Fibroblast of lung (primary cell): ENCODE measurements around the gene AOAH. TPM values are rescaled to one million over a fixed set of nuclear protein-coding genes. Genes with fewer than 3 reads are reported as not detected.

Experiments
- DNase-seq, 2 donors: peaks; one replicate each; pipeline versions ENCODE4 v3.0.0 to v3.0.0-alpha.2; 2010; ENCODE audit warnings: low read depth in 2 of 2
- H2AFZ ChIP-seq: 2 replicates; pipeline ENCODE4 v1.5.1; 2012; ENCODE audit warnings: low read length, control low read depth, inconsistent platforms
- H3K27ac ChIP-seq: 2 replicates; pipeline ENCODE4 v1.5.1; 2011; ENCODE audit warnings: low read length, control low read depth; ENCODE audit not compliant: insufficient read depth
- H3K27me3 ChIP-seq: 2 replicates; pipeline ENCODE4 v1.5.1; 2011; ENCODE audit warnings: mild to moderate bottlenecking, low read length; ENCODE audit not compliant: control insufficient read depth, insufficient read depth
- H3K36me3 ChIP-seq: 2 replicates; pipeline ENCODE4 v1.5.1; 2011; ENCODE audit warnings: low read length; ENCODE audit not compliant: control insufficient read depth, insufficient read depth
- H3K4me1 ChIP-seq: 2 replicates; pipeline ENCODE4 v1.5.1; 2011; ENCODE audit warnings: low read length; ENCODE audit not compliant: control insufficient read depth, insufficient read depth; ENCODE audit errors: extremely low read depth
- H3K4me2 ChIP-seq: 2 replicates; pipeline ENCODE4 v1.5.1; 2011; ENCODE audit warnings: low read length, control low read depth; ENCODE audit not compliant: insufficient read depth; ENCODE audit errors: extremely low read depth
- H3K4me3 ChIP-seq, 4 experiments: fragments of 200-600 bp in 1 of 4; sonication (generic) in 1 of 4; replicated peaks in 1 of 4; 2 replicates each; pipeline ENCODE4 v1.5.1; 2011 to 2016; ENCODE audit warnings: low read length in 4 of 4, low read depth in 3 of 4, mild to moderate bottlenecking in 3 of 4, control low read depth in 2 of 4, inconsistent platforms in 1 of 4, mixed read lengths in 1 of 4; ENCODE audit not compliant: insufficient read depth in 1 of 4; ENCODE audit errors: control extremely low read depth in 1 of 4
- H3K79me2 ChIP-seq: 2 replicates; pipeline ENCODE4 v1.5.1; 2012; ENCODE audit warnings: mild to moderate bottlenecking, low read length, inconsistent platforms; ENCODE audit not compliant: control insufficient read depth, insufficient read depth
- H3K9ac ChIP-seq: 2 replicates; pipeline ENCODE4 v1.5.1; 2011; ENCODE audit warnings: mild to moderate bottlenecking, low read length, control low read depth; ENCODE audit not compliant: insufficient read depth
- H3K9me3 ChIP-seq: 2 replicates; pipeline ENCODE4 v1.5.1; 2012; ENCODE audit warnings: low read depth, low read length; ENCODE audit not compliant: control insufficient read depth, insufficient read depth
- H4K20me1 ChIP-seq: 2 replicates; pipeline ENCODE4 v1.5.1; 2011; ENCODE audit warnings: low read length; ENCODE audit not compliant: control insufficient read depth, insufficient read depth; ENCODE audit errors: extremely low read depth
- EZH2 ChIP-seq: IDR thresholded peaks from 2 replicates; pipeline ENCODE4 v1.5.1; 2012; ENCODE audit warnings: low read length, control low read depth, mild to moderate bottlenecking; ENCODE audit errors: missing control alignments
- polyA plus RNA-seq, 2 donors: library from polyadenylated mRNA; depleted of rRNA in 1 of 2; stranded (reverse) in 1 of 2; unstranded in 1 of 2; fragments of >200 nt; gene quantifications; 2 replicates each; pipeline ENCODE4 v1.2.1, GENCODE V29; 2011 to 2012; ENCODE audit warnings: missing spikeins in 1 of 2
- total RNA-seq: library from RNA; depleted of rRNA; stranded (reverse); fragments of >200 nt; gene quantifications from 2 replicates; pipeline ENCODE4 v1.2.1, GENCODE V29; 2014
- TF ChIP-seq, protein P1 (sequence below), 2 donors: IDR thresholded peaks in 1 of 2; conservative IDR thresholded peaks in 1 of 2; 1 replicate in 1 of 2; 2 replicates in 1 of 2; pipeline ENCODE4 v1.5.1; 2011 to 2012; ENCODE audit warnings: low read length in 2 of 2, control low read depth in 1 of 2, inconsistent platforms in 1 of 2, low read depth in 1 of 2, mild to moderate bottlenecking in 1 of 2

The AOAH gene
- total and polyA plus RNA-seq, 2 donors (not counting 1 experiment from before 2014, with no cell fraction given): not detected

DNA sequence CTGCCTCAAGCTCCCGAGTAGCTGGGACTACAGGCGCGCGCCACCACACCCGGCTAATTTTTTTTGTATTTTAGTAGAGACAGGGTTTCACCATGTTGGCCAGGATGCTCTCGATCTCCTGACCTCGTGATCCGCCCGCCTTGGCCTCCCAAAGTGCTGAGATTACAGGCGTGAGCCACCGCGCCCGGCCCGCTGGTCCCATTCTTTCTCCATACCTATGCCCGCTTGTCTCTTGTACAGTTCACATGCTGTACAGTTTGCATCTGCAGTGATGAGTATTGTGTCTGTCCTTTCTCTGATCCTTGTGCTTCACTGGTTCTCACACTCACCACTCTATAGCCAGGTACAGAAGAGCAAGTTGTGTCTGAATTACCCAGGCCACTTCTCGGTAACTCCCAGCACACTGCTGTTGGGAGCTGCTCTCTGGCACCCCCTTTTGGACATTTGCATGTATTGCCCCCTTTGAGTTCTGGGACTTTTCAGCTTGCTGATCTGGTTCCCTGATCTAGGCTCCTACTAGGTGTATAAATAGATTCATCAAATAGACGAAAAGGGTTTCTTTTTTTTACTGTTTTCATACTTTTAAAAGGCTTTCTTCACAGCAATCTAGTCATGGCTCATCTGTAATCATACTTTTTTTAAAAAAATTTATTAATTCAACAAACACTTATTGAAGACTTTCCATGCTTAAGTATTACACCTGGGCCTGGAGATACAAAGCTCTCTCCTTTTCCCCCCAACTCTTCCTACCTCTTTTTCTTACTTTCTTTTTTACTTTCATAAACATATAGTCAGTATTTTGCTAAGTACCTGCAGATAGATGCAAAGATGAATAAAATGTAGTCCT, 53.5 kb downstream of the AOAH start:
- Histone ChIP-seq H3K27me3 (no peaks in the 10 kb centered on the region), H3K27ac (no peak overlapping the region), H3K4me3 (no peak overlapping the region), H3K4me1 (no peaks in the 10 kb centered on the region), H3K36me3 (no peaks in the 10 kb centered on the region), H3K79me2 (no peaks in the 10 kb centered on the region), H3K9ac (no peak overlapping the region), H2AFZ (no peak overlapping the region), H4K20me1 (no peaks in the 10 kb centered on the region), H3K9me3 (no peaks in the 10 kb centered on the region), H3K4me2 (no peak overlapping the region)
- peak; percentile 41 to 68 for DNase-seq
- TF ChIP-seq, protein P1, sequence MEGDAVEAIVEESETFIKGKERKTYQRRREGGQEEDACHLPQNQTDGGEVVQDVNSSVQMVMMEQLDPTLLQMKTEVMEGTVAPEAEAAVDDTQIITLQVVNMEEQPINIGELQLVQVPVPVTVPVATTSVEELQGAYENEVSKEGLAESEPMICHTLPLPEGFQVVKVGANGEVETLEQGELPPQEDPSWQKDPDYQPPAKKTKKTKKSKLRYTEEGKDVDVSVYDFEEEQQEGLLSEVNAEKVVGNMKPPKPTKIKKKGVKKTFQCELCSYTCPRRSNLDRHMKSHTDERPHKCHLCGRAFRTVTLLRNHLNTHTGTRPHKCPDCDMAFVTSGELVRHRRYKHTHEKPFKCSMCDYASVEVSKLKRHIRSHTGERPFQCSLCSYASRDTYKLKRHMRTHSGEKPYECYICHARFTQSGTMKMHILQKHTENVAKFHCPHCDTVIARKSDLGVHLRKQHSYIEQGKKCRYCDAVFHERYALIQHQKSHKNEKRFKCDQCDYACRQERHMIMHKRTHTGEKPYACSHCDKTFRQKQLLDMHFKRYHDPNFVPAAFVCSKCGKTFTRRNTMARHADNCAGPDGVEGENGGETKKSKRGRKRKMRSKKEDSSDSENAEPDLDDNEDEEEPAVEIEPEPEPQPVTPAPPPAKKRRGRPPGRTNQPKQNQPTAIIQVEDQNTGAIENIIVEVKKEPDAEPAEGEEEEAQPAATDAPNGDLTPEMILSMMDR (conservative IDR thresholded peaks at IDR 0.05 in 1 of 2, IDR thresholded peaks at IDR 0.05 in 1 of 2; ENCODE audit: low read depth in 1 of 2, low read length in 2 of 2): peak; percentile 91 to 98
- no peak for TF ChIP-seq EZH2

DNA sequence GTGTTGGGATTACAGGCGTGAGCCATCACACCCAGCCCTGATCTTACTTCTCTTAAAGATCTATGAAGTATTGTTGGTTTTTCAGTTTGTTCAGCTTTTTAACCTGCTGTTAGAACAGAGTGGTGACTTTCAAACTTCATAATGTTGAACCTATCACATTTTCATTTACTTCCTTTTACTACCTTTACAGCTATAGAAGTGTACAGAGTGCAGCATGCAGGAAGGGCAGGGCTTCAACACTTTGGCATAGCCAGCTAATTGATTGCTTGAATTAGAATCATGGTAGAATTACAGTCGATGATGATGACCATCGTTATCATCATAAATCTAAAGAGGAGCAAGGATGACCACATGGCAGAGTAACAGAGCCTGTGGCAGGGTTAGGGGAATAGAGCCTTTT, 55.5 kb downstream of the AOAH start:
- DNase-seq: no peak
- H3K4me1 ChIP-seq: no peaks in the 10 kb centered on the region
- no peak overlapping the region for H2AFZ ChIP-seq
- H3K4me2 ChIP-seq: no peak overlapping the region
- H3K9ac ChIP-seq: no peak overlapping the region
- no peak overlapping the region for H3K4me3 ChIP-seq
- H3K9me3 ChIP-seq: no peaks in the 10 kb centered on the region
- H3K27ac ChIP-seq: no peak overlapping the region
- H3K79me2 ChIP-seq: no peaks in the 10 kb centered on the region
- no peak for TF ChIP-seq EZH2
- TF ChIP-seq, protein P1 (conservative IDR thresholded peaks at IDR 0.05 in 1 of 2, IDR thresholded peaks at IDR 0.05 in 1 of 2; ENCODE audit: low read depth in 1 of 2, low read length in 2 of 2): no peak
- no peaks in the 10 kb centered on the region for H3K27me3 ChIP-seq
- no peaks in the 10 kb centered on the region for H3K36me3 ChIP-seq
- H4K20me1 ChIP-seq: no peaks in the 10 kb centered on the region

DNA sequence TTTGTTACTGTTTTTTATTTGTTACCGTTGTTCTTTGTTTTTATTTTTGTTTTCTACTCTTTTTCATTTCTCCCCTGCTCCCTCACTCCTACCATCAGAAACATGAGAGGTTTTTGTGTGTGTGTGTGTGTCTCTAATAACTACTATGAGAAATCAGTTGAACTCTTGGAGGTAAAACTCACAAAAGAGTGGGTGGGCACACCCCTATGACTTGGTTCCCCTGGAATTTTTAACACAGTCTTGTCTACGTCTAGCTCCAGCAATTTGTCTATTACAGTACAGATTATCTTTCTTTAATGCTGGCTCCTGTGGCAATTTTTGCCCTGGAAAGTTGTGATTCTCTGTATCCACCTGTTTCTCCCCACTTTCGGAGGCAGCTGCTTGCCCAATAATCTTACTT, 56.2 kb downstream of the AOAH start:
- Histone ChIP-seq H3K27me3 (no peaks in the 10 kb centered on the region), H3K79me2 (no peaks in the 10 kb centered on the region), H3K4me2 (no peak overlapping the region), H2AFZ (no peak overlapping the region), H3K4me3 (no peak overlapping the region), H3K9me3 (no peaks in the 10 kb centered on the region), H3K36me3 (no peaks in the 10 kb centered on the region), H3K4me1 (no peaks in the 10 kb centered on the region), H4K20me1 (no peaks in the 10 kb centered on the region), H3K27ac (no peak overlapping the region), H3K9ac (no peak overlapping the region)
- no peak for TF ChIP-seq EZH2
- TF ChIP-seq, protein P1 (conservative IDR thresholded peaks at IDR 0.05 in 1 of 2, IDR thresholded peaks at IDR 0.05 in 1 of 2; ENCODE audit: low read depth in 1 of 2, low read length in 2 of 2): no peak
- DNase-seq: peak in 1 of 2 donors; percentile 84
